ENCODE results near the gene AQP2.
A peak's percentile ranks its signal among the peaks of the same experiment; 100 is the strongest.

Gene AQP2

GRCh38 chr12:49920241-49920914 lies 30.2 kb upstream of the AQP2 start:
- no peak for DNase-seq (ENCODE audit: low read depth)

GRCh38 chr12:49920915-49921286 lies 29.6 kb upstream of the AQP2 start:
- DNase-seq (ENCODE audit: low read depth) = no peak

- no peak for DNase-seq (ENCODE audit: low read depth)
Observed at GRCh38 chr12:49921299-49921698, 29.2 kb upstream of the AQP2 start.

- DNase-seq (ENCODE audit: low read depth) = no peak
Observed at GRCh38 chr12:49921936-49922335, 28.6 kb upstream of the AQP2 start.

- DNase-seq (ENCODE audit: low read depth) = no peak
Observed at GRCh38 chr12:49922349-49923034, 28.0 kb upstream of the AQP2 start.

GRCh38 chr12:49923035-49923644 lies 27.4 kb upstream of the AQP2 start:
- DNase-seq (ENCODE audit: low read depth) = no peak

- DNase-seq (ENCODE audit: low read depth) = no peak
Observed at GRCh38 chr12:49923880-49924556, 26.5 kb upstream of the AQP2 start.

GRCh38 chr12:49924628-49925246 lies 25.8 kb upstream of the AQP2 start:
- no peak for DNase-seq (ENCODE audit: low read depth)

GRCh38 chr12:49925433-49926204 lies 24.9 kb upstream of the AQP2 start:
- no peak for DNase-seq (ENCODE audit: low read depth)

GRCh38 chr12:49928471-49928870 lies 22.1 kb upstream of the AQP2 start:
- DNase-seq (ENCODE audit: low read depth) = no peak

GRCh38 chr12:49929581-49929980 lies 21.0 kb upstream of the AQP2 start:
- DNase-seq (ENCODE audit: low read depth) = no peak

GRCh38 chr12:49930515-49931288 lies 19.8 kb upstream of the AQP2 start:
- peak; percentile 15 for DNase-seq (ENCODE audit: low read depth)

- no peak for DNase-seq (ENCODE audit: low read depth)
Observed at GRCh38 chr12:49932023-49932422, 18.5 kb upstream of the AQP2 start.

- no peak for DNase-seq (ENCODE audit: low read depth)
Observed at GRCh38 chr12:49932533-49933130, 17.9 kb upstream of the AQP2 start.

- no peak for DNase-seq (ENCODE audit: low read depth)
Observed at GRCh38 chr12:49933796-49934195, 16.7 kb upstream of the AQP2 start.

- no peak for DNase-seq (ENCODE audit: low read depth)
Observed at GRCh38 chr12:49934505-49934904, 16.0 kb upstream of the AQP2 start.

GRCh38 chr12:49936925-49937324 lies 13.6 kb upstream of the AQP2 start:
- DNase-seq (ENCODE audit: low read depth) = no peak

- DNase-seq (ENCODE audit: low read depth) = no peak
Observed at GRCh38 chr12:49937639-49938300, 12.8 kb upstream of the AQP2 start.

GRCh38 chr12:49939307-49939706 lies 11.2 kb upstream of the AQP2 start:
- DNase-seq (ENCODE audit: low read depth) = no peak

- DNase-seq (ENCODE audit: low read depth) = no peak
Observed at GRCh38 chr12:49939707-49940106, 10.8 kb upstream of the AQP2 start.
